HG03442 (cell line): ENCODE data around the gene SCFD2.

ENCODE experiments used
- ATAC-seq: cut with Tn5 transposase; IDR thresholded peaks from one replicate; pipeline ENCODE4 v1.9.1; 2021; ENCODE audit warnings: mild to moderate bottlenecking, moderate library complexity; ENCODE audit not compliant: unreplicated experiment

Gene SCFD2

GRCh38 chr4:52868133-52868532, 497.7 kb downstream of the SCFD2 start:
- ATAC-seq = no peak

GRCh38 chr4:52867163-52867562, 498.7 kb downstream of the SCFD2 start:
- ATAC-seq = no peak

GRCh38 chr4:52866734-52867133, 499.1 kb downstream of the SCFD2 start:
- ATAC-seq = no peak

GRCh38 chr4:52865300-52865699, 500.6 kb downstream of the SCFD2 start:
- ATAC-seq = no peak

- ATAC-seq = no peak
Measured at GRCh38 chr4:52864793-52865192, 501.1 kb downstream of the SCFD2 start.

GRCh38 chr4:52863324-52863723, 502.5 kb downstream of the SCFD2 start:
- no peak for ATAC-seq

GRCh38 chr4:52862639-52863161, 503.2 kb downstream of the SCFD2 start:
- no peak for ATAC-seq

GRCh38 chr4:52861879-52862616, 503.8 kb downstream of the SCFD2 start, which contains the start of gene RASL11B:
TSS of gene RASL11B (plus strand) at chr4:52862317. CDS start at chr4:52862508, 191 bp downstream.
- ATAC-seq = peak; percentile 98

- no peak for ATAC-seq
Measured at GRCh38 chr4:52861171-52861823, 504.6 kb downstream of the SCFD2 start.

GRCh38 chr4:52860361-52860760, 505.5 kb downstream of the SCFD2 start:
- no peak for ATAC-seq

GRCh38 chr4:52856801-52857200, 509.1 kb downstream of the SCFD2 start:
- ATAC-seq = no peak

GRCh38 chr4:52853351-52853750, 512.5 kb downstream of the SCFD2 start:
- no peak for ATAC-seq

GRCh38 chr4:52852711-52853110, 513.1 kb downstream of the SCFD2 start:
- no peak for ATAC-seq

GRCh38 chr4:52852041-52852440, 513.8 kb downstream of the SCFD2 start:
- ATAC-seq = no peak

- ATAC-seq = no peak
Measured at GRCh38 chr4:52850406-52851124, 515.3 kb downstream of the SCFD2 start.

- ATAC-seq = no peak
Measured at GRCh38 chr4:52848254-52848653, 517.6 kb downstream of the SCFD2 start.

- no peak for ATAC-seq
Measured at GRCh38 chr4:52846502-52846901, 519.4 kb downstream of the SCFD2 start.

- no peak for ATAC-seq
Measured at GRCh38 chr4:52844596-52844995, 521.3 kb downstream of the SCFD2 start.

GRCh38 chr4:52843958-52844357, 521.9 kb downstream of the SCFD2 start:
- ATAC-seq = no peak

GRCh38 chr4:52843351-52843750, 522.5 kb downstream of the SCFD2 start:
- no peak for ATAC-seq

- no peak for ATAC-seq
Measured at GRCh38 chr4:52842792-52843191, 523.1 kb downstream of the SCFD2 start.
